HCT116 (cell line): Measurements from ENCODE around the gene MRPS35. TPM values are rescaled to one million over a fixed set of nuclear protein-coding genes. Genes with fewer than 3 reads are reported as not detected.

Source experiments
- ATAC-seq: fragments of 200-7000 bp; cut with Tn5 transposase; 2 replicates; pipeline ENCODE4 v1.9.1; 2020; ENCODE audit warnings: mild to moderate bottlenecking, moderate library complexity
- BruUV-seq: library from RNA; stranded (reverse); fragments of 400-500 nt; replicated peaks from 2 replicates; lab custom pipeline; 2021; lab: Mats Ljungman, UMichigan
- CTCF ChIA-PET: fragments of 300-600 bp; sonication (Branson Sonifier 250); formaldehyde crosslinking; loops from one replicate; lab custom pipeline; 2021; ENCODE audit warnings: antibody characterized with exemption; lab: Charles Lee
- POLR2A ChIA-PET: fragments of 300-600, 350-600 bp; sonication (Branson Sonifier 250); formaldehyde crosslinking; loops from one replicate; lab custom pipeline; 2021; ENCODE audit warnings: antibody characterized with exemption; lab: Charles Lee
- RAD21 ChIA-PET, 2 experiments: fragments of 300-600 bp; sonication (Branson Sonifier 250); formaldehyde crosslinking; loops; one replicate each; lab custom pipeline; 2023; ENCODE audit warnings: low total read pairs in 2 of 2; ENCODE audit not compliant: uncharacterized antibody in 2 of 2, unreplicated experiment in 2 of 2, low non-redundant PET in 1 of 2; lab: Charles Lee
- DNase-seq: peaks from one replicate; pipeline ENCODE4 v3.0.0-alpha.2; 2010; ENCODE audit warnings: low read depth, low spot score
- H2AFZ ChIP-seq: fragments of 200-600 bp; shearing (Covaris generic), sonication (generic); 2 replicates; pipeline ENCODE4 v1.6.1; 2017; ENCODE audit warnings: low read depth, mixed run types, mixed read lengths, antibody characterized with exemption, low read length; ENCODE audit not compliant: poor library complexity, severe bottlenecking
- H3K27ac ChIP-seq: 2 replicates; pipeline ENCODE4 v1.5.1; 2012; ENCODE audit warnings: low read depth, low read length
- H3K27me3 ChIP-seq: fragments of 200-600 bp; sonication (generic); 2 replicates; pipeline ENCODE4 v1.6.1; 2016; ENCODE audit warnings: mixed run types, low read length, mixed read lengths; ENCODE audit not compliant: insufficient read depth
- H3K36me3 ChIP-seq, 2 experiments: fragments of 200-500 bp in 1 of 2; fragments of 200-600 bp in 1 of 2; sonication (Bioruptor generic) in 1 of 2; sonication (generic) in 1 of 2; 2 replicates each; pipeline versions ENCODE4 v1.5.1 to v1.6.1; 2014 to 2016; ENCODE audit warnings: low read length in 2 of 2, inconsistent platforms in 1 of 2, mixed read lengths in 1 of 2, mixed run types in 1 of 2; ENCODE audit not compliant: insufficient read depth in 2 of 2, control insufficient read depth in 1 of 2
- H3K4me1 ChIP-seq, 2 experiments: fragments of 200-600 bp in 1 of 2; sonication (generic) in 1 of 2; 2 replicates each; pipeline versions ENCODE4 v1.5.1 to v1.6.1; 2012 to 2017; ENCODE audit warnings: low read length in 2 of 2, inconsistent platforms in 1 of 2, mild to moderate bottlenecking in 1 of 2, mixed read lengths in 1 of 2, mixed run types in 1 of 2, moderate library complexity in 1 of 2; ENCODE audit not compliant: insufficient read depth in 2 of 2, control insufficient read depth in 1 of 2
- H3K4me2 ChIP-seq: fragments of 200-600 bp; sonication (generic); 2 replicates; pipeline ENCODE4 v1.6.1; 2017; ENCODE audit warnings: mixed run types, low read length, mixed read lengths
- H3K4me3 ChIP-seq, 2 experiments: fragments of 200-600 bp in 1 of 2; sonication (generic) in 1 of 2; replicated peaks in 1 of 2; 2 replicates each; pipeline ENCODE4 v1.5.1; 2011 to 2016; ENCODE audit warnings: low read length in 2 of 2, control low read depth in 1 of 2, low read depth in 1 of 2, mild to moderate bottlenecking in 1 of 2, mixed read lengths in 1 of 2, mixed run types in 1 of 2
- H3K79me2 ChIP-seq: fragments of 200-600 bp; sonication (generic); 2 replicates; pipeline ENCODE4 v1.6.1; 2017; ENCODE audit warnings: mild to moderate bottlenecking, mixed run types, low read length, moderate library complexity, mixed read lengths; ENCODE audit not compliant: insufficient read depth
- H3K9ac ChIP-seq: fragments of 200-600 bp; sonication (generic); 2 replicates; pipeline ENCODE4 v1.6.1; 2016; ENCODE audit warnings: low read length, mixed read lengths
- H3K9me2 ChIP-seq: fragments of 200-600 bp; sonication (generic), shearing (Covaris generic); 2 replicates; pipeline ENCODE4 v1.6.1; 2017; ENCODE audit warnings: mixed run types, mild to moderate bottlenecking, moderate library complexity; ENCODE audit not compliant: insufficient read depth
- H3K9me3 ChIP-seq, 2 experiments: fragments of 200-500 bp in 1 of 2; fragments of 200-600 bp in 1 of 2; sonication (Bioruptor generic) in 1 of 2; sonication (generic) in 1 of 2; 2 replicates each; pipeline ENCODE4 v1.6.1; 2014 to 2017; ENCODE audit warnings: low read length in 2 of 2, mixed read lengths in 2 of 2, inconsistent platforms in 1 of 2, low read depth in 1 of 2, mild to moderate bottlenecking in 1 of 2, mixed run types in 1 of 2, moderate library complexity in 1 of 2; ENCODE audit not compliant: control insufficient read depth in 1 of 2, insufficient read depth in 1 of 2
- H4K20me1 ChIP-seq: fragments of 200-600 bp; sonication (generic), shearing (Covaris generic); 2 replicates; pipeline ENCODE4 v1.6.1; 2017; ENCODE audit warnings: mixed run types, mild to moderate bottlenecking, moderate library complexity; ENCODE audit not compliant: insufficient read depth
- CTCF ChIP-seq, 3 experiments: fragments of 200-600 bp in 1 of 3; sonication (generic) in 1 of 3; IDR thresholded peaks in 2 of 3; conservative IDR thresholded peaks in 1 of 3; 2 replicates each; pipeline ENCODE4 v1.5.1; 2012 to 2017; ENCODE audit warnings: low read depth in 2 of 3, low read length in 2 of 3, antibody characterized with exemption in 1 of 3, borderline replicate concordance in 1 of 3, control low read depth in 1 of 3, mild to moderate bottlenecking in 1 of 3, mixed read lengths in 1 of 3, mixed run types in 1 of 3, moderate library complexity in 1 of 3; ENCODE audit not compliant: insufficient read depth in 1 of 3
- MAX ChIP-seq: IDR thresholded peaks from 2 replicates; pipeline ENCODE4 v1.6.1; 2012
- RAD21 ChIP-seq: IDR thresholded peaks from 2 replicates; pipeline ENCODE4 v1.6.1; 2012; ENCODE audit warnings: low read depth, mild to moderate bottlenecking
- ZNF274 ChIP-seq: fragments of 200-500 bp; sonication (Bioruptor generic); IDR thresholded peaks from 2 replicates; pipeline ENCODE4 v1.6.1; 2014; ENCODE audit warnings: mild to moderate bottlenecking, low read depth, low read length, inconsistent platforms
- intact Hi-C: fragments of 100-400 bp; cut with micrococcal nuclease; formaldehyde crosslinking; loops from 2 replicates; pipeline ENCODE4 v1.10.0; 2022
- total RNA-seq: library from RNA; stranded (reverse); gene quantifications from one replicate; pipeline ENCODE4 v1.2.1, GENCODE V29; 2021; ENCODE audit not compliant: unreplicated experiment

MRPS35 gene
- total RNA-seq, 1 experiment from 2014 or later, result 55.4 TPM

- intact Hi-C loops, result loop anchor here (1.0 to 2.0 kb wide), 6 partner anchors 88 to 1266 kb away; no protein-coding TSS in a partner anchor
- ChIA-PET POLR2A (interaction anchor here (0.5 kb wide), 1 partner anchor 59 kb away, joined by 3 read pairs; no protein-coding TSS in a partner anchor), RAD21 (interaction anchor here (0.8 to 1.5 kb wide), 3 partner anchors 88 to 208 kb away, joined by 4 read pairs; no protein-coding TSS in a partner anchor), CTCF (interaction anchor here (0.6 to 2.5 kb wide), 19 partner anchors 9 to 1269 kb away, joined by 3 to 25 read pairs (median 3); no protein-coding TSS in a partner anchor)
- ATAC-seq (peak; percentile 77), DNase-seq (no peak)
- H3K9ac ChIP-seq, result no peak overlapping the region
- no TSS peak for BruUV-seq
- no peak overlapping the region for H3K4me3 ChIP-seq
- H2AFZ ChIP-seq, result no peak overlapping the region
- H3K27ac ChIP-seq, result no peak overlapping the region
- H4K20me1 ChIP-seq, result peaks cover 12% of the 10 kb centered on the region; the same call in 1 of the 2 replicates
- no peaks in the 10 kb centered on the region for H3K9me3 ChIP-seq
- H3K79me2 ChIP-seq, result peaks cover 19% of the 10 kb centered on the region
- peaks cover 15 to 25% of the 10 kb centered on the region in 2 experiments; a peak in 3 of 4 replicates for H3K36me3 ChIP-seq
- H3K4me2 ChIP-seq, result no peak overlapping the region
- no peaks in the 10 kb centered on the region for H3K4me1 ChIP-seq
- TF ChIP-seq MAX (peak; percentile 21; the same call in 1 of the 2 replicates), CTCF (IDR thresholded peaks at IDR 0.05 in 2 of 3, conservative IDR thresholded peaks at IDR 0.05 in 1 of 3; ENCODE audit: borderline replicate concordance in 1 of 3, insufficient read depth in 1 of 3, low read depth in 2 of 3, low read length in 2 of 3) (peak; percentile 81 to 92 (median 81)), ZNF274 (no peak), RAD21 (peak; percentile 88)
- no peaks in the 10 kb centered on the region; the same call in 1 of the 2 replicates for H3K9me2 ChIP-seq
- no peaks in the 10 kb centered on the region for H3K27me3 ChIP-seq
These were observed 22.5 kb downstream of the MRPS35 start for GRCh38 chr12:27733052-27733656.
